Measurements from ENCODE around the gene LASP1NB.
"Not testable (repeated sequence)": the region's sequence is repeated elsewhere in the genome, so short reads cannot be mapped to it uniquely, and the experiment has no call there.

The LASP1NB gene

GRCh38 chr17:38918916-38919315 is 6.5 kb upstream of the LASP1NB start:
- no peak for DNase-seq

GRCh38 chr17:38919316-38920078 is 5.9 kb upstream of the LASP1NB start:
- no peak for DNase-seq

DNA sequence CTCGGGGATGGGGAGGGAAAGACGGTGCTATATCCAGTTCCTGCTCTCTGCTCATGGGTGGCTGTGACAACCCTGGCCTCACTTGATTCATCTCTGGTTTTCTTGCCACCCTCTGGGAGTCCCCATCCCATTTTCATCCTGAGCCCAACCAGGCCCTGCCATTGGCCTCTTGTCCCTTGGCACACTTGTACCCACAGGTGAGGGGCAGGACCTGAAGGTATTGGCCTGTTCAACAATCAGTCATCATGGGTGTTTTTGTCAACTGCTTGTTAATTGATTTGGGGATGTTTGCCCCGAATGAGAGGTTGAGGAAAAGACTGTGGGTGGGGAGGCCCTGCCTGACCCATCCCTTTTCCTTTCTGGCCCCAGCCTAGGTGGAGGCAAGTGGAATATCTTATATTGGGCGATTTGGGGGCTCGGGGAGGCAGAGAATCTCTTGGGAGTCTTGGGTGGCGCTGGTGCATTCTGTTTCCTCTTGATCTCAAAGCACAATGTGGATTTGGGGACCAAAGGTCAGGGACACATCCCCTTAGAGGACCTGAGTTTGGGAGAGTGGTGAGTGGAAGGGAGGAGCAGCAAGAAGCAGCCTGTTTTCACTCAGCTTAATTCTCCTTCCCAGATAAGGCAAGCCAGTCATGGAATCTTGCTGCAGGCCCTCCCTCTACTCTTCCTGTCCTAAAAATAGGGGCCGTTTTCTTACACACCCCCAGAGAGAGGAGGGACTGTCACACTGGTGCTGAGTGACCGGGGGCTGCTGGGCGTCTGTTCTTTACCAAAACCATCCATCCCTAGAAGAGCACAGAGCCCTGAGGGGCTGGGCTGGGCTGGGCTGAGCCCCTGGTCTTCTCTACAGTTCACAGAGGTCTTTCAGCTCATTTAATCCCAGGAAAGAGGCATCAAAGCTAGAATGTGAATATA is 4.8 kb upstream of the LASP1NB start:
- no peak for DNase-seq

- no peak for DNase-seq
These were observed 3.5 kb upstream of the LASP1NB start for GRCh38 chr17:38921756-38922411.

DNA sequence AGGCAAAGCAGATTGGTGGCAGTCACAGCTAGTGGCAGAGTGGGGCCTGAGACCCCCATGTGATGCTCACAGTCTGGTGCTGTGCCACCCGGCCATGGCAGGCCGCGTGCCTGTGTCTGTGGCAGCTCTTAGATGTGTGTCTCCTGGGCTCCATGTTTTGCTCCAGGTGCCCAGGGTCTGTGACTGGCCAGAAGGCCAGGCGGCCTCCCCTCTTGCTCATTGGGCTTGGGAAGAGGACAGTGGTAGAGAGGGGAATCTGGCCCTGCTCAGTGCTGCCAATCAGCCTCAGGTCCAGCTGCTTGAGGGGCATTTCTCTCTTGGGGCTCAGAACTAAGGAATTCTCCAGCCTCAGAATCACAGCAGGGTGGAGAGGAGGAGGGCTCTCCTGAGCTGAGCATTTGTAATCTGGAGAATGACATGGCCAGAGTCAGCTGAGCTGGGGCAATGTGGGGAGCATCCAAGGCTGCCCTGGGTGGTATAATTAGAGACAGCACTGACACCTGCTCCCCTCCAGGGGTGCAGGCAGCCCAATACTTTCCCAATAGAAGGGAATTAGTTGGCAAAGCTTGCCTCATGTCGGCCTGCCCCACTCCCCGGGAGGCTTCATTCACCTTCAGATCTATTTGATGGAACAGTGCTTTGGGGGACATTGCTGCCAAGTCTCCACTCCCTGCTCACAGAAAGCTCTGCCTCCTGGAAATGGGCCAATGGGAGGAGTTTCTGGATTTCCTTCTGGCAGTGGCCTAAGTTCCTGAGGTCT is 2.7 kb upstream of the LASP1NB start:
- DNase-seq, result no peak

DNA sequence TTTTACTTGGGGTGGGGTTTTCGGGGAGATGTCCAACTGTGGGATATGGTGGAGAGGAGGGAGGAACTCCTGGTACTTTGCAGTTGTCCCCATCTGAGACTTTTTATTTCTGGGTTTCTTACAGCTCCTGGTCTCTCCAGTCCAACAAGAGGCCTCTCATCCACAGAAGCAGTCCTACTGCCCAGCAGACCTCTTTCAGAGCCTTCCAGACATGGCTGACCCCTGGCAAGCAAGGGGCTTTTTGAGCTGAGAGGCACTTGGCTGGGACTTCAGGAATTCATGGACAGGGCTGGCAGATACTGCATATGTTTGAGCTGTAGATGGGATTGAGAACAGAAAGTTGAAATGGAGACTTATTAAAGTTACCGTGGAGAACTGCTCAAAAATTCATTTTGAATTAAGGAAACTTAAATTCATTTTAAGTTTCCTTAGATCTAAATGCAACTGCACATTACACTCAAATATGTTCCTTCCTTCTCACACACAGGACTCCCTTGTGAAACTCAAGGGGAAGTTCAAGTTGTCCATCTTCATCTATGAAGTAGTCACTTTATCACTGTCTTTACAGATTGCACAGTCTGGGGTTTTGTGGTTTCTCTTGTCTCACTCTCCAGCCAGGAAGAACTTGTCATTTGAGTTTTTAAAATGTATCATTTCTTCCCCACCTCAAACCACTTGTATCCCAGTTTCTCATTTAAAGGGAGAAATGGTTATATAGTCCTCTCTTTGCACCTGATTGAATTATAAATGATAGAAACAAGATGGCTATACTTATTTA is 1.1 kb downstream of the LASP1NB start:
- DNase-seq, result no peak

GRCh38 chr17:38930782-38931181 is 5.4 kb downstream of the LASP1NB start:
- DNase-seq, result not testable (repeated sequence)

DNA sequence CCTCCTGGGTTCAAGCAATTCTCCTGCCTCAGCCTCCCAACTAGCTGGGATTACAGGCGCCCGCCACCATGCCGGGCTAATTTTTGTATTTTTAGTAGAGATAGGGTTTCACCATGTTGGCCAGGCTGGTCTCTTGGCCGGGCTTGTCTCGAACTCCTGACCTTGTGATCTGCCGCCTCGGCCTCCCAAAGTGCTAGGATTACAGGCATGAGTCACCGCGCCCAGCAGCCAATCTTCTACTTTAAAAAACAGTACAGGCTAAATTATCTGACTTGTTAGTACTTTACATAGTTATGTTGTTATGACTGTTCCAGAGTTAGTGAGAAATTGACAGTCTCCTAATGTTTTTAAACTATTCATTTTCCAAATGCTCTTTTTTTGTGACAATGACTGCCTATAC is 8.5 kb downstream of the LASP1NB start:
- not testable (repeated sequence) for DNase-seq

GRCh38 chr17:38939987-38940386 is 14.6 kb downstream of the LASP1NB start:
- no peak for DNase-seq

- no peak for DNase-seq
These were observed 15.0 kb downstream of the LASP1NB start for GRCh38 chr17:38940404-38940803.

DNA sequence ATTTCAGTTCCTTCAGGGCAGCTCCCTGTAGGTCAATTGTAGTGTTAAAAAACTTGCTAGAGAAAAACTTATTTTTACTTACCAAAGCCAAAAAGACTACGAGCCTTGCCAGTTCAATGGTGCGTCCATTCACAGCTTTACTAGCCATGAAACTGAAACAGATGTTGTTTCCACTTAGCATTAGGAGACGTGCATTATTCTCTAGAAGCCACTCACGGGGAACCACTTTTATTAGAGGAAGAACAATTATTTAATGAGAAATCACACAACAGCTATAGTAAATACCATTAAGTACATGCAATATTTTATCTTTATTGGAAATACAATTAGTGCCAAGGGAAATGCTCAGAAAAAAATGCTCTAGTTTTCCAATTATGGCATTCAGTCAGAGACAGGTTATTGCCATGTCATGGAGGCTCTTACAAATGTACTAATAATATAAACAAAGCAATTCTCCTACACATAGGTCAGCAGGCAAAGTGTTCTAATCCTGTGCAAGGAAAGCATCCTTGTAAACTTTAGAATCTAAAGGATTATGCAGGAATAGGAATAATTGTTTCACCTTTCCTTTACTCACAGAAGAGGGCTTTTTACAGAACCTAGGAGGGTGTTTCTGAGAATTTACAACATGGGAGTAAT is 17.4 kb downstream of the LASP1NB start:
- DNase-seq, result no peak

GRCh38 chr17:38943607-38944006 is 18.2 kb downstream of the LASP1NB start:
- no peak for DNase-seq

- DNase-seq, result no peak
These were observed 21.8 kb downstream of the LASP1NB start for GRCh38 chr17:38947189-38947588.

DNA sequence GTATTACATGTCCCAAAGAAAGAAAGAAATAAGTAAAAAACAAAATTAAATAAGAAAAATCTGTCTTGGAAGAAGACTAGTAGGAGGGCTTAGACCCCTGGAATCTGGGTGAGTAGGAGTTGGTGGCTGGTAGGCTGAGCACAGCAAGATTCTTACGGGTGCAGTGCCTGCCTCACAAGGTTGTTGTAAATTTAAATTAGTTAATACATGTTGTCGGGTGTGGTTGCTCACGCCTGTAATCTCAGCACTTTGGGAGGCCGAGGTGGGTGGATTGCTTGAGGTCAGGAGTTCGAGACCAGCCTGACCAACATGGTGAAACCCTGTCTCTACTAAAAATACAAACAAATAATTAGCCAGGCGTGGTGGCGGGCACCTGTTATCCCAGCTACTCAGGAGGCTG is 28.4 kb downstream of the LASP1NB start:
- DNase-seq, result not testable (repeated sequence)

DNA sequence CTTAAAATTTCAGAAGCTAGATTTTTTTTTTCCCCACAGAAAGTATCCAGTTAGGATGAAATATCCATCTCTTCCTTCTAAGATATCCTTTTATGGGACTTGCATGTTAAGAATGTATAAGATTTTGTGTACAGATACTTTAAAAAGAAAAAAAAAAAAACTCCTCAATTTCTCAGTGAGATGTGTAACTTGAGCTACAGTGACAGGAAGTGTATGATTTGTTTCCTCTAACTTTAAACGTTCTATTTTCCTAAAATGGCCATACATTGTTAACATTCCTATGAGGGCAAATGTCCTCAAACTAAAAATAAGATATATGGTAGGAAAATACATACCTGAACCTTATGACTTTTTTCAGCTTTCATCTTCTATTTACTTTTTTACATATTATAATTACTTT is 32.9 kb downstream of the LASP1NB start:
- DNase-seq, result no peak

- no peak for DNase-seq
These were observed 33.3 kb downstream of the LASP1NB start for GRCh38 chr17:38958756-38959155.

DNA sequence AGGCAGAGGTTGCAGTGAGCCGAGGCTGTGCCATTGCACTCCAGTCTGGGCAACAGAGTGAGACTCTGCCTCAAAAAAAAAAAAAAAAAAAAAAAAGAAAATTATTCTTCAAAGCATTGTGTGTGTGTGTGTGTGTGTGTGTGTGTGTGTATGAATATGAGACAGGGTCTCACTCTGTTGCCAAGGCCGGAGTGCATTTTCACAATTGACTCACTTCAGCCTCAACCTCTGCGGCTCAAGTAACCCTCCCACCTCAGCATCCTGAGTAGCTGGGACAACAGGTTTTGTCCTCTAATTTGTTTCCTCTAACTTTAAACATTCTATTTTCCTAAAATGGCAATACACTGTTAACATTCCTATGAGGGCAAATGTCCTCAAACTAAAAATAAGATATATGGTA is 34.1 kb downstream of the LASP1NB start:
- DNase-seq, result no peak

DNA sequence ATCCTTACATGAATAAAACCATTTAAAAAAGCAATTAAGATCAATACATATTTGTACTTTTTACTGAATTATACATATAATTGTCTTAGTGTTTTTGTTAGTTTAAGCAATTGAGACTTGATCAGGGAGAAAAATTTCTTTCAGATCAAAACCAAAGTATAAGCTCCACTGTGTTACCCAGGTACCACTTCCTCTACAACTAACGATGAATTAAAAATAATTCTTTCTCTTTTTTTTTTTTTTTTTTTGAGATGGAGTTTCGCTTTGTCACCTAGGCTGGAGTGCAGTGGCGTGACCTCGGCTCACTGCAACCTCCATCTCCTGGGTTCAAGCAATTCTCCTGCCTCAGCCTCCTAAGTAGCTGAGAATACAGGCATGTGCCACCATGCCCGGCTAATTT is 35.0 kb downstream of the LASP1NB start:
- DNase-seq, result peak; percentile 24

GRCh38 chr17:38961413-38961812 is 36.0 kb downstream of the LASP1NB start:
- DNase-seq, result peak; percentile 25

GRCh38 chr17:38967290-38967738 is 41.9 kb downstream of the LASP1NB start, which contains the start of gene FBXO47:
Gene FBXO47, minus strand, starts transcription at chr17:38967403. Its CDS starts 4,378 bp downstream, at chr17:38963025.
- DNase-seq, result peak; percentile 88

GRCh38 chr17:38969281-38969680 is 43.9 kb downstream of the LASP1NB start:
- DNase-seq, result no peak

Data from CD4-positive, alpha-beta T cell treated with Interleukin-17A for 1 hour (primary cell).